GM18868 (cell line): ENCODE results near the gene RNU2-63P.
"Not testable (repeated sequence)": the region's sequence is repeated elsewhere in the genome, so short reads cannot be mapped to it uniquely, and the experiment has no call there.

Source experiments
- ATAC-seq: cut with Tn5 transposase; IDR thresholded peaks from one replicate; pipeline ENCODE4 v1.9.1; 2021; ENCODE audit warnings: mild to moderate bottlenecking, moderate library complexity; ENCODE audit not compliant: unreplicated experiment

Gene RNU2-63P

GRCh38 chr2:88016086-88016959 is at the start of gene RNU2-63P:
Gene RNU2-63P, minus strand, starts transcription at chr2:88016547.
- ATAC-seq: peak; percentile 84

GRCh38 chr2:88061295-88061694 is 44.9 kb upstream of the RNU2-63P start:
- no peak for ATAC-seq

GRCh38 chr2:88060907-88061275 is 44.5 kb upstream of the RNU2-63P start:
- ATAC-seq: no peak

- peak; percentile 45 for ATAC-seq
Measured at GRCh38 chr2:88059979-88060906, 43.9 kb upstream of the RNU2-63P start.

GRCh38 chr2:88058191-88058590 is 41.8 kb upstream of the RNU2-63P start:
- ATAC-seq: no peak

GRCh38 chr2:88057437-88057844 is 41.1 kb upstream of the RNU2-63P start:
- ATAC-seq: no peak

GRCh38 chr2:88055371-88056128 is 39.2 kb upstream of the RNU2-63P start, which contains the start of gene KRCC1:
Gene KRCC1, minus strand, starts transcription at chr2:88055783. Its CDS starts 27,220 bp downstream, at chr2:88028563.
- ATAC-seq: peak; percentile 95

- ATAC-seq: no peak
Measured at GRCh38 chr2:88054782-88055370, 38.5 kb upstream of the RNU2-63P start.

GRCh38 chr2:88053934-88054781 is 37.8 kb upstream of the RNU2-63P start:
- no peak for ATAC-seq

- no peak for ATAC-seq
Measured at GRCh38 chr2:88053296-88053695, 36.9 kb upstream of the RNU2-63P start.

- no peak for ATAC-seq
Measured at GRCh38 chr2:88051792-88052191, 35.4 kb upstream of the RNU2-63P start.

GRCh38 chr2:88049622-88050021 is 33.3 kb upstream of the RNU2-63P start:
- no peak for ATAC-seq

GRCh38 chr2:88048541-88048940 is 32.2 kb upstream of the RNU2-63P start:
- ATAC-seq: no peak

- not testable (repeated sequence) for ATAC-seq
Measured at GRCh38 chr2:88045561-88045960, 29.2 kb upstream of the RNU2-63P start.

- no peak for ATAC-seq
Measured at GRCh38 chr2:88042476-88042875, 26.1 kb upstream of the RNU2-63P start.

GRCh38 chr2:88038263-88039105 is 22.1 kb upstream of the RNU2-63P start:
- no peak for ATAC-seq

- ATAC-seq: no peak
Measured at GRCh38 chr2:88036606-88037005, 20.3 kb upstream of the RNU2-63P start.

GRCh38 chr2:88036182-88036581 is 19.8 kb upstream of the RNU2-63P start:
- ATAC-seq: no peak
